Measurements from ENCODE around the gene FNBP1.
"Not testable (repeated sequence)": the region's sequence is repeated elsewhere in the genome, so short reads cannot be mapped to it uniquely, and the experiment has no call there.

Gene FNBP1

GRCh38 chr9:130043654-130044623 lies 950 bp upstream of the FNBP1 start:
- no peak for FAIRE-seq

- no peak for FAIRE-seq
These were observed 544 bp downstream of the FNBP1 start for GRCh38 chr9:130042406-130042884.

GRCh38 chr9:130041648-130042405 lies 1.2 kb downstream of the FNBP1 start:
- FAIRE-seq, result no peak

- FAIRE-seq, result no peak
These were observed 1.9 kb downstream of the FNBP1 start for GRCh38 chr9:130040984-130041647.

- FAIRE-seq, result no peak
These were observed 3.4 kb downstream of the FNBP1 start for GRCh38 chr9:130039528-130040147.

- FAIRE-seq, result no peak
These were observed 6.9 kb downstream of the FNBP1 start for GRCh38 chr9:130036099-130036498.

- no peak for FAIRE-seq
These were observed 8.4 kb downstream of the FNBP1 start for GRCh38 chr9:130034570-130034969.

- no peak for FAIRE-seq
These were observed 12.3 kb downstream of the FNBP1 start for GRCh38 chr9:130030651-130031127.

- FAIRE-seq, result no peak
These were observed 13.6 kb downstream of the FNBP1 start for GRCh38 chr9:130029223-130029973.

- no peak for FAIRE-seq
These were observed 14.3 kb downstream of the FNBP1 start for GRCh38 chr9:130028493-130029222.

GRCh38 chr9:130027533-130028365 lies 15.2 kb downstream of the FNBP1 start:
- no peak for FAIRE-seq

- FAIRE-seq, result no peak
These were observed 16.2 kb downstream of the FNBP1 start for GRCh38 chr9:130026583-130027340.

GRCh38 chr9:130024597-130024994 lies 18.4 kb downstream of the FNBP1 start:
- FAIRE-seq, result no peak

- FAIRE-seq, result no peak
These were observed 18.9 kb downstream of the FNBP1 start for GRCh38 chr9:130023994-130024596.

GRCh38 chr9:130023144-130023787 lies 19.7 kb downstream of the FNBP1 start:
- FAIRE-seq, result no peak

- no peak for FAIRE-seq
These were observed 20.3 kb downstream of the FNBP1 start for GRCh38 chr9:130022566-130023143.

- FAIRE-seq, result not testable (repeated sequence)
These were observed 21.1 kb downstream of the FNBP1 start for GRCh38 chr9:130021842-130022241.

- FAIRE-seq, result no peak
These were observed 21.9 kb downstream of the FNBP1 start for GRCh38 chr9:130021123-130021522.

Data from A204.1 (cell line).